Measurements from ENCODE around the gene PARD3. TPM values are rescaled to one million over a fixed set of nuclear protein-coding genes. Genes with fewer than 3 reads are reported as not detected.
"Not testable (repeated sequence)": the region's sequence is repeated elsewhere in the genome, so short reads cannot be mapped to it uniquely, and the experiment has no call there.

The PARD3 gene
- polyA plus RNA-seq, 2 of the 4 experiments (the other 2 are of a cell fraction), result 110 to 200 TPM

GRCh38 chr10:34353530-34353929, 461.6 kb downstream of the PARD3 start:
- ATAC-seq; H3K4me2 ChIP-seq; FAIRE-seq; H3K4me3 ChIP-seq; DNase-seq (ENCODE audit: low read depth in 1 of 2, low spot score in 1 of 2); H3K9me3 ChIP-seq; H3K27ac ChIP-seq; POLR2A ChIA-PET: not testable (repeated sequence)
- peak; percentile 30 for TF ChIP-seq ZC3H11A (IDR thresholded peaks at IDR 0.05)
- CTCF ChIA-PET, result interaction anchor here (0.9 kb wide), 1 partner anchor 285 kb away, joined by 3 read pairs; no protein-coding TSS in a partner anchor
- H3K4me1 ChIP-seq, result peaks cover 31% of the 10 kb centered on the region
- WGBS (ENCODE audit: missing lambda C conversion rate), result 89% methylated on average over 4 of the region's 4 CpGs

GRCh38 chr10:34352599-34353204, 462.4 kb downstream of the PARD3 start:
- ATAC-seq; DNase-seq (ENCODE audit: low read depth in 1 of 2, low spot score in 1 of 2); POLR2A ChIA-PET; H3K4me3 ChIP-seq; H3K4me2 ChIP-seq; FAIRE-seq; H3K9me3 ChIP-seq: not testable (repeated sequence)
- Histone ChIP-seq H3K4me1 (peaks cover 27% of the 10 kb centered on the region), H3K27ac (0 out of 6 replicates have a peak overlapping the region, but pooled peaks of 1 of the 2 experiments have one; percentile 27)
- CTCF ChIA-PET, result interaction anchor here (0.9 kb wide), 1 partner anchor 285 kb away, joined by 3 read pairs; no protein-coding TSS in a partner anchor
- WGBS (ENCODE audit: missing lambda C conversion rate), result 90% methylated on average over 25 of the region's 45 CpGs

GRCh38 chr10:34351161-34351560, 463.9 kb downstream of the PARD3 start:
- CTCF ChIA-PET, result interaction anchor here (1.7 kb wide), 1 partner anchor 10 kb away, joined by 6 read pairs; no protein-coding TSS in a partner anchor
- H3K4me1 ChIP-seq, result peaks cover 13% of the 10 kb centered on the region; the same call in 2 of the 3 replicates
- FAIRE-seq, result no peak
- no peak for DNase-seq (ENCODE audit: low read depth in 1 of 2, low spot score in 1 of 2)
- WGBS (ENCODE audit: missing lambda C conversion rate), result 84% methylated on average over 3 of the region's 3 CpGs
- peaks cover 6% of the 10 kb centered on the region; the same call in 1 of the 3 replicates for H3K9me3 ChIP-seq
- H3K4me3 ChIP-seq, result no peak overlapping the region
- H3K4me2 ChIP-seq, result no peak overlapping the region
- TF ChIP-seq EP300 (IDR thresholded peaks at IDR 0.05) (no peak), JUNB (IDR thresholded peaks at IDR 0.05) (no peak), ZFP36 (IDR thresholded peaks at IDR 0.05; ENCODE audit: borderline replicate concordance, partially characterized antibody) (no peak)
- POLR2A ChIA-PET, result no interaction called here
- H3K27ac ChIP-seq, result peak overlapping the region in 1 of 2 experiments; percentile 54; a peak in 4 of 6 replicates
- no peak for ATAC-seq

- FAIRE-seq (no peak), DNase-seq (ENCODE audit: low read depth in 1 of 2, low spot score in 1 of 2) (no peak), ATAC-seq (no peak)
- peaks cover 27% of the 10 kb centered on the region for H3K4me1 ChIP-seq
- H3K27ac ChIP-seq, result no peak overlapping the region
- WGBS (ENCODE audit: missing lambda C conversion rate), result 95% methylated on average over 7 of the region's 7 CpGs
- no peak overlapping the region for H3K4me3 ChIP-seq
- TF ChIP-seq RNF2 (IDR thresholded peaks at IDR 0.05; ENCODE audit: borderline replicate concordance, low read depth) (no peak), HOXB13 (CRISPR knock-in tag; IDR thresholded peaks at IDR 0.05; ENCODE audit: low read depth) (no peak), MAZ (IDR thresholded peaks at IDR 0.05; ENCODE audit: borderline replicate concordance, low read depth, low read length) (no peak), ESRRA (IDR thresholded peaks at IDR 0.05; ENCODE audit: borderline replicate concordance, low read length) (no peak), MYC (IDR thresholded peaks at IDR 0.05; ENCODE audit: borderline replicate concordance, low read length) (no peak), RFX5 (IDR thresholded peaks at IDR 0.05) (no peak), TFCP2L1 (CRISPR knock-in tag; IDR thresholded peaks at IDR 0.05) (no peak), JUN (IDR thresholded peaks at IDR 0.05) (no peak), PBX3 (IDR thresholded peaks at IDR 0.05) (no peak), E2F6 (IDR thresholded peaks at IDR 0.05; ENCODE audit: borderline replicate concordance, low read depth) (no peak), EHF (CRISPR knock-in tag; IDR thresholded peaks at IDR 0.05) (no peak), HOXA7 (CRISPR knock-in tag; IDR thresholded peaks at IDR 0.05) (no peak), PHF8 (IDR thresholded peaks at IDR 0.05; ENCODE audit: borderline replicate concordance, low read depth) (no peak)
- CTCF ChIA-PET, result interaction anchor here (1.1 kb wide), 1 partner anchor 290 kb away, joined by 3 read pairs; no protein-coding TSS in a partner anchor
- H3K4me2 ChIP-seq, result no peak overlapping the region
- peaks cover 6% of the 10 kb centered on the region; the same call in 1 of the 3 replicates for H3K9me3 ChIP-seq
- POLR2A ChIA-PET, result no interaction called here
These were observed 466.1 kb downstream of the PARD3 start for GRCh38 chr10:34348917-34349485.

All from A549 (cell line).